K562 (cell line): ENCODE data around the gene SLC25A42. TPM values are rescaled to one million over a fixed set of nuclear protein-coding genes. Genes with fewer than 3 reads are reported as not detected.

Source experiments
- ATAC-seq: fragments of 200-7000 bp; cut with Tn5 transposase; 3 replicates; pipeline ENCODE4 v1.9.1; 2020; ENCODE audit warnings: moderate library complexity
- BruUV-seq: library from RNA; stranded (reverse); fragments of 400-500 nt; replicated peaks from 2 replicates; lab custom pipeline; 2021; lab: Mats Ljungman, UMichigan
- CTCF ChIA-PET: fragments of 300-600 bp; formaldehyde crosslinking; extraction: SDS; loops from one replicate; lab custom pipeline; 2021; ENCODE audit warnings: low intra/inter-chr PET ratio; lab: Yijun Ruan, JAX
- POLR2A ChIA-PET: fragments of 300-600, 350-650 bp; sonication (Branson Sonifier 250); formaldehyde crosslinking; extraction: SDS; loops from one replicate; lab custom pipeline; 2021; ENCODE audit warnings: antibody characterized with exemption, inconsistent platforms; lab: Yijun Ruan, JAX
- DNase-seq, 4 experiments: peaks; one replicate each; pipeline versions ENCODE4 v3.0.0 to v3.0.0-alpha.2; 2011 to 2018; ENCODE audit warnings: low spot score in 3 of 4, mixed read lengths in 3 of 4; ENCODE audit errors: extremely low read depth in 1 of 4
- FAIRE-seq: peaks from 2 replicates; lab custom pipeline; 2011; peaks lifted over from hg19 to GRCh38; lab: Jason Lieb, UNC
- H2AFZ ChIP-seq: 2 replicates; pipeline ENCODE4 v1.6.0; 2011; ENCODE audit warnings: low read depth, low read length, control low read depth, inconsistent platforms
- H3K27ac ChIP-seq: fragments of 200-600 bp; 3 replicates; pipeline ENCODE4 v1.8.0; 2011; ENCODE audit warnings: low read depth, mild to moderate bottlenecking, control low read depth, inconsistent platforms, low read length, moderate library complexity, mixed read lengths; ENCODE audit errors: extremely low read depth
- H3K27me3 ChIP-seq, 2 experiments: fragments of 300-600 bp in 1 of 2; 2 replicates in 1 of 2; 3 replicates in 1 of 2; pipeline versions ENCODE4 v1.6.0 to v1.8.0; 2011; ENCODE audit warnings: inconsistent platforms in 2 of 2, low read length in 2 of 2, mild to moderate bottlenecking in 1 of 2, mixed read lengths in 1 of 2, moderate library complexity in 1 of 2; ENCODE audit not compliant: control insufficient read depth in 2 of 2, insufficient read depth in 2 of 2
- H3K36me3 ChIP-seq: fragments of 300-600 bp; 3 replicates; pipeline ENCODE4 v1.8.0; 2011; ENCODE audit warnings: mild to moderate bottlenecking, low read length, inconsistent platforms; ENCODE audit not compliant: control insufficient read depth, insufficient read depth
- H3K4me1 ChIP-seq, 2 experiments: fragments of 200-600 bp in 1 of 2; replicated peaks in 1 of 2; 2 replicates in 1 of 2; 3 replicates in 1 of 2; pipeline versions ENCODE4 v1.5.1 to v1.8.0; 2011; ENCODE audit warnings: inconsistent platforms in 2 of 2, low read length in 2 of 2, mild to moderate bottlenecking in 1 of 2, mixed read lengths in 1 of 2, moderate library complexity in 1 of 2; ENCODE audit not compliant: control insufficient read depth in 2 of 2, insufficient read depth in 2 of 2
- H3K4me2 ChIP-seq: 2 replicates; pipeline ENCODE4 v1.6.1; 2011; ENCODE audit warnings: low read length, control low read depth, inconsistent platforms, mixed read lengths; ENCODE audit not compliant: insufficient read depth
- H3K4me3 ChIP-seq: fragments of 200-600 bp; sonication (generic), shearing (Covaris generic); 2 replicates; pipeline ENCODE4 v1.5.1; 2016; ENCODE audit warnings: control low read depth, inconsistent platforms
- H3K79me2 ChIP-seq: fragments of 200-600 bp; 3 replicates; pipeline ENCODE4 v1.8.0; 2011; ENCODE audit warnings: low read length, inconsistent platforms; ENCODE audit not compliant: control insufficient read depth, insufficient read depth
- H3K9ac ChIP-seq, 2 experiments: 2 replicates each; pipeline versions ENCODE4 v1.6.0 to v1.6.1; 2011; ENCODE audit warnings: low read depth in 2 of 2, low read length in 2 of 2, control low read depth in 1 of 2, inconsistent platforms in 1 of 2, mild to moderate bottlenecking in 1 of 2, mixed read lengths in 1 of 2; ENCODE audit not compliant: insufficient read depth in 1 of 2
- H3K9me1 ChIP-seq: one replicate; pipeline ENCODE4 v1.6.0; 2011; ENCODE audit warnings: inconsistent platforms, mild to moderate bottlenecking, low read length, moderate library complexity; ENCODE audit not compliant: control insufficient read depth, insufficient read depth
- H3K9me3 ChIP-seq: replicated peaks from 2 replicates; pipeline ENCODE4 v1.5.1; 2011; ENCODE audit warnings: low read depth, low read length, inconsistent platforms; ENCODE audit not compliant: control insufficient read depth, insufficient read depth
- H4K20me1 ChIP-seq: replicated peaks from 2 replicates; pipeline ENCODE4 v1.6.1; 2011; ENCODE audit warnings: low read length, inconsistent platforms, mixed read lengths; ENCODE audit not compliant: control insufficient read depth, insufficient read depth
- EP300 ChIP-seq: IDR thresholded peaks from 2 replicates; pipeline ENCODE4 v1.6.1; 2012; ENCODE audit warnings: low read length, improper control_type of control experiment
- ESRRA ChIP-seq: fragments of 450-650 bp; IDR thresholded peaks from 2 replicates; pipeline ENCODE4 v1.6.1; 2014; ENCODE audit warnings: low read depth, mild to moderate bottlenecking, moderate library complexity, borderline replicate concordance
- GATA2 ChIP-seq: sonication (generic); formaldehyde crosslinking; IDR thresholded peaks from 2 replicates; pipeline ENCODE4 v1.4.0; 2020; ENCODE audit warnings: mild to moderate bottlenecking, missing genetic modification reagents
- ILK ChIP-seq: fragments of 450-650 bp; IDR thresholded peaks from 2 replicates; pipeline ENCODE4 v1.6.1; 2016; ENCODE audit warnings: missing genetic modification characterization, low read depth, mild to moderate bottlenecking, missing compliant biosample characterization, moderate library complexity, borderline replicate concordance
- KDM4B ChIP-seq, 2 experiments: fragments of 450-650 bp in 1 of 2; sonication (generic) in 1 of 2; IDR thresholded peaks; 2 replicates each; pipeline ENCODE4 v1.6.1; 2016 to 2017; ENCODE audit warnings: borderline replicate concordance in 2 of 2, antibody characterized with exemption in 1 of 2, low read depth in 1 of 2, mild to moderate bottlenecking in 1 of 2
- MLX ChIP-seq, 2 experiments: fragments of 450-650 bp in 1 of 2; sonication (generic) in 1 of 2; formaldehyde crosslinking; conservative IDR thresholded peaks; 2 replicates each; pipeline versions ENCODE4 v1.4.0 to v1.8.1; 2020 to 2022; ENCODE audit warnings: mild to moderate bottlenecking in 1 of 2, missing genetic modification reagents in 1 of 2
- NFRKB ChIP-seq: fragments of 450-650 bp; IDR thresholded peaks from 2 replicates; pipeline ENCODE4 v1.6.1; 2016; ENCODE audit warnings: low read depth
- POLR2H ChIP-seq: IDR thresholded peaks from 2 replicates; pipeline ENCODE4 v1.6.1; 2016; ENCODE audit warnings: missing genetic modification characterization, low read depth, mild to moderate bottlenecking, control low read depth, missing compliant biosample characterization, moderate library complexity
- SAFB ChIP-seq: fragments of 200-400 bp; formaldehyde crosslinking; IDR thresholded peaks from 2 replicates; pipeline ENCODE4 v1.6.1; 2017; ENCODE audit warnings: low read depth, low read length, borderline replicate concordance
- SREBF1 ChIP-seq: fragments of 150-350 bp; IDR thresholded peaks from 2 replicates; pipeline ENCODE4 v1.6.1; 2014; ENCODE audit warnings: antibody characterized with exemption, low read depth, low read length, borderline replicate concordance
- SRF ChIP-seq, 2 experiments: fragments of 250-450, 450-650 bp in 1 of 2; sonication (Bioruptor Pico) in 1 of 2; sonication (generic) in 1 of 2; formaldehyde crosslinking; IDR thresholded peaks; 2 replicates each; pipeline versions ENCODE4 v1.5.0 to v1.5.1; 2020 to 2022; ENCODE audit warnings: mild to moderate bottlenecking in 1 of 2, missing genetic modification reagents in 1 of 2
- THRB ChIP-seq: fragments of 450-650 bp; formaldehyde crosslinking; conservative IDR thresholded peaks from 2 replicates; pipeline ENCODE4 v1.4.0; 2022; ENCODE audit warnings: mild to moderate bottlenecking, missing genetic modification characterization
- XRCC3 ChIP-seq: fragments of 450-650 bp; IDR thresholded peaks from 2 replicates; pipeline ENCODE4 v1.6.1; 2017; ENCODE audit warnings: mild to moderate bottlenecking, moderate library complexity
- YY1 ChIP-seq, 3 experiments: IDR thresholded peaks; 2 replicates each; pipeline ENCODE4 v1.6.1; 2011; ENCODE audit warnings: low read length in 2 of 3, mild to moderate bottlenecking in 2 of 3, moderate library complexity in 2 of 3, borderline replicate concordance in 1 of 3, control low read depth in 1 of 3, low read depth in 1 of 3; ENCODE audit not compliant: insufficient read depth in 3 of 3, insufficient replicate concordance in 2 of 3, control insufficient read depth in 1 of 3, insufficient read length in 1 of 3; ENCODE audit errors: extremely low read depth in 1 of 3
- ZC3H4 ChIP-seq: sonication (generic); formaldehyde crosslinking; IDR thresholded peaks from 2 replicates; pipeline ENCODE4 v1.9.0; 2021; ENCODE audit warnings: missing genetic modification reagents, borderline replicate concordance
- ZC3H8 ChIP-seq: fragments of 450-650 bp; IDR thresholded peaks from 2 replicates; pipeline ENCODE4 v1.6.1; 2017
- ZNF24 ChIP-seq: fragments of 450-650 bp; IDR thresholded peaks from 2 replicates; pipeline ENCODE4 v1.6.1; 2016
- ZNF584 ChIP-seq: fragments of 200-800 bp; sonication (Bioruptor generic); IDR thresholded peaks from 2 replicates; pipeline ENCODE4 v1.6.1; 2016; ENCODE audit warnings: low read depth, mild to moderate bottlenecking, missing genetic modification characterization, missing compliant biosample characterization
- ZNF764 ChIP-seq: fragments of 250-450 bp; sonication (Bioruptor Pico); IDR thresholded peaks from 2 replicates; pipeline ENCODE4 v1.4.0; 2020; ENCODE audit warnings: low read depth, mild to moderate bottlenecking, moderate library complexity
- WGBS: fragments of 100-300 bp; shearing (Covaris generic); methylation state at CpG from one replicate; pipeline ENCODE4 v1.1.6; 2016; ENCODE audit warnings: low coverage, mixed read lengths; ENCODE audit not compliant: insufficient coverage; ENCODE audit errors: missing lambda C conversion rate; 5-methylcytosine and 5-hydroxymethylcytosine counted together
- in situ Hi-C: fragments of 300-500 bp; cut with MboI; formaldehyde crosslinking; loops from 4 replicates; pipeline ENCODE4 v1.15.0; 2018; ENCODE audit warnings: inconsistent platforms, mixed read lengths
- intact Hi-C: fragments of 100-400 bp; cut with micrococcal nuclease; formaldehyde crosslinking; loops from 2 replicates; pipeline ENCODE4 v1.14.2; 2022
- polyA plus RNA-seq, 8 experiments: library from polyadenylated mRNA; depleted of rRNA in 4 of 8; stranded (reverse) in 5 of 8; unstranded in 3 of 8; fragments of >200 nt; fragmentation: Nextera tagmentation in 2 of 8; fragmentation: Illumina TruSeq in 1 of 8; extraction: Ambion mirVana in 2 of 8; extraction: Trizol in 1 of 8; gene quantifications; 2 replicates each; pipeline versions ENCODE4 v1.2.1 to v1.2.3, GENCODE V29; 2011 to 2014; ENCODE audit warnings: inconsistent platforms in 1 of 8, missing spikeins in 1 of 8
- total RNA-seq, 7 experiments: library from RNA; depleted of rRNA in 6 of 7; stranded (reverse); fragments of >200 nt in 6 of 7; fragmentation: Illumina TruSeq in 2 of 7; extraction: Trizol in 2 of 7; gene quantifications; 2 replicates each; pipeline versions ENCODE4 v1.2.1 to v1.2.3, GENCODE V29; 2011 to 2021; ENCODE audit warnings: low replicate concordance in 1 of 7

The SLC25A42 gene
- total and polyA plus RNA-seq, 9 of the 15 experiments (the other 6 are each of a cell fraction or from before 2014, with no cell fraction given), result 0.59 to 32.2 (median 14.1) TPM

DNA sequence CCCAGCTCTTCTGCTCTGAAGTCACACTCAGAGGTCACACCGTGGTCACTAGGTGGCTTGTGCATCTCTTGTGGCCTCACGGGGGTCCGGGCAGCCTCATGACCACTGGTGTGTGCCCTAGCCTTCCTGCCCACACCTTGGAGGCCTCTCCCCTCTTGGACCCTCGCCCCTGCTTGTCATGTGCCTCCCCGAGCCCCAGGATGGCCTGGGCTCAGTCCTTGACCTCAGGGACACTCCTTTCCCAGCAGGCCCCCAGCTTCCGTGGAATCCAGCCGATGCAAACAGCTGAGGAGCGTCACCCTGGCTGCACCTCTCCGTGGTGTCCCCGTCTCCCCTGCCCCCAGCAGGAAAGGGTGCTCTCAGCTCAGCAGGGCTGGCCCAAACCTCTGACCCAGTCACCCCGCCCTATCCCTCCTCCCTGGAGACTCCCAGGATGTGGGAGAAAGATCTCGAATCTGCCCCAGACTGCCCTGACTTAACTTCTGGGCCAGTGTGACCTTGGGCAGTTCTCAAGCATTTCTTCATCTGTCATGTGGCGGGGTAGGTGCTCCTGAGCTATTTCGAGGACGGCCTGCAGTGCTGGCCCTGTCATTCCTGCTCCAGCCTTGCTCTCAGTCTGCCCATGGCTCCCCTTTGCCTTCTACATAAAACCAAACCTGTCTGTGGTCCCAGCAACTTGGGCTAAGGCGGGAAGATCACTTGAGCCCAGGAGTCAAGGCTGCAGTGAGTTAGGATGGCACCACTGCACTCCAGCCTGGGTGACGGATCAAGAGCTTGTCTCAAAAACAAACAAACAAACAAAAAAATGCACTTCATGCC, 4.6 kb upstream of the SLC25A42 start:
- peaks cover 62% of the 10 kb centered on the region for H3K36me3 ChIP-seq
- TF ChIP-seq SREBF1 (no peak), ZNF764 (CRISPR knock-in tag) (no peak), GATA2 (CRISPR knock-in tag) (no peak), ESRRA (peak; percentile 95), ZNF24 (peak; percentile 93), SAFB (no peak), XRCC3 (no peak), MLX (CRISPR knock-in tag; conservative IDR thresholded peaks at IDR 0.05) (no peak), EP300 (peak; percentile 70), NFRKB (peak; percentile 81), ILK (tag) (no peak), ZC3H8 (no peak), POLR2H (no peak), SRF (CRISPR knock-in tag; IDR thresholded peaks at IDR 0.05) (no peak; a peak in 1 of 4 replicates), KDM4B (IDR thresholded peaks at IDR 0.05; ENCODE audit: borderline replicate concordance in 2 of 2, low read depth in 1 of 2) (no peak; a peak in 1 of 4 replicates), YY1 (IDR thresholded peaks at IDR 0.05; ENCODE audit: borderline replicate concordance in 1 of 3, control insufficient read depth in 1 of 3, extremely low read depth in 1 of 3, insufficient read depth in 3 of 3, insufficient read length in 1 of 3, insufficient replicate concordance in 2 of 3, low read depth in 1 of 3, low read length in 2 of 3) (no peak), ZNF584 (CRISPR knock-in tag) (no peak), THRB (CRISPR knock-in tag) (no peak), ZC3H4 (CRISPR knock-in tag) (no peak)

More for the DNA sequence above, 4.6 kb upstream of the SLC25A42 start:
- Histone ChIP-seq H4K20me1 (0 out of 2 replicates have a peak, but pooled peaks cover under 1% of the 10 kb centered on the region), H3K9me1 (peaks cover 3% of the 10 kb centered on the region), H3K27ac (peak overlapping the region; percentile 89), H3K9ac (peak overlapping the region; percentile 84 to 90), H3K4me2 (peak overlapping the region; percentile 95), H3K4me1 (peaks cover 47 to 87% of the 10 kb centered on the region in 2 experiments), H3K4me3 (no peak overlapping the region; the same call in 1 of the 2 replicates), H3K79me2 (peaks cover 39% of the 10 kb centered on the region), H3K9me3 (no peaks in the 10 kb centered on the region), H3K27me3 (no peaks in the 10 kb centered on the region; a peak in 1 of 5 replicates), H2AFZ (no peak overlapping the region)
- intact Hi-C loops (loop anchor here (10.0 kb wide), 1 partner anchor 266 kb away; the partner anchor contains the start of genes MAU2 and SUGP1), in situ Hi-C loops (loop anchor here (5.0 kb wide), 1 partner anchor 78 kb away; the partner anchor contains the start of gene TMEM161A)
- DNase-seq (peak; percentile 50 to 72 (median 62)), ATAC-seq (peak; percentile 1; the same call in 1 of the 3 replicates), FAIRE-seq (peak; percentile 87)
- no TSS peak for BruUV-seq
- ChIA-PET POLR2A (interaction anchor here (0.6 to 1.7 kb wide), 7 partner anchors 9 to 463 kb away, joined by 3 to 11 read pairs (median 3); no protein-coding TSS in a partner anchor), CTCF (no interaction called here)
- WGBS, result 28% methylated on average over 17 of the region's 17 CpGs
